Esophagus muscularis mucosa (tissue), 4 donors: ENCODE measurements around the gene HDAC4.

ENCODE experiments used
- EP300 ChIP-seq: sonication (generic); formaldehyde crosslinking; IDR thresholded peaks from one replicate; pipeline ENCODE4 v1.6.1; 2017; ENCODE audit warnings: antibody characterized with exemption
- POLR2A ChIP-seq: fragments of 450-650 bp; IDR thresholded peaks from one replicate; pipeline ENCODE4 v1.6.1; 2017; ENCODE audit warnings: antibody characterized with exemption, moderate library complexity, mild to moderate bottlenecking, low read depth
- POLR2AphosphoS5 ChIP-seq, 2 donors: sonication (generic); formaldehyde crosslinking; IDR thresholded peaks; one replicate each; pipeline ENCODE4 v1.6.1; 2017; ENCODE audit warnings: antibody characterized with exemption in 2 of 2
- TF ChIP-seq, protein P1 (sequence below), 3 experiments: fragments of 200-600 bp in 2 of 3; fragments of 450-650 bp in 1 of 3; sonication (generic) in 2 of 3; IDR thresholded peaks; one replicate each; pipeline ENCODE4 v1.5.1; 2017 to 2019; ENCODE audit warnings: antibody characterized with exemption in 3 of 3, mild to moderate bottlenecking in 2 of 3, moderate library complexity in 1 of 3

DNA sequence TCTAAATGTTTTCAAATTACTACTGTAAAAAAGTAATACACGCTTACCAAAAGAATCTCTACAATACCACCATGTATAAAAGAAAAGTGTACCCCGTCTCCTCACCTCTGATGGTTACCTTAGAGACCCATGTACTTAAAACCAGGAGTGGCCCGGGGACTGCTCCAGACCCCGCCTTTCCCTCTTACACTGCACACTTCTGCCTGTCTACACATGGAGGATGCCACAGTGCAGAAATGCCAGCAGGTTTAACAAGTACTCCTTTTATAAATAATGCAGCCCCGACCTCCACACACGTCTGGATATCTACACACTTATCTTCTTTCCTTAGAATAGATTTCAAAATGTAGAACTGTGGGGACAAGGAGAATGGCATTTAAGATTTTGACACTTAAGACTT lies 5.3 kb downstream of the HDAC4 start:
- TF ChIP-seq, protein P1, sequence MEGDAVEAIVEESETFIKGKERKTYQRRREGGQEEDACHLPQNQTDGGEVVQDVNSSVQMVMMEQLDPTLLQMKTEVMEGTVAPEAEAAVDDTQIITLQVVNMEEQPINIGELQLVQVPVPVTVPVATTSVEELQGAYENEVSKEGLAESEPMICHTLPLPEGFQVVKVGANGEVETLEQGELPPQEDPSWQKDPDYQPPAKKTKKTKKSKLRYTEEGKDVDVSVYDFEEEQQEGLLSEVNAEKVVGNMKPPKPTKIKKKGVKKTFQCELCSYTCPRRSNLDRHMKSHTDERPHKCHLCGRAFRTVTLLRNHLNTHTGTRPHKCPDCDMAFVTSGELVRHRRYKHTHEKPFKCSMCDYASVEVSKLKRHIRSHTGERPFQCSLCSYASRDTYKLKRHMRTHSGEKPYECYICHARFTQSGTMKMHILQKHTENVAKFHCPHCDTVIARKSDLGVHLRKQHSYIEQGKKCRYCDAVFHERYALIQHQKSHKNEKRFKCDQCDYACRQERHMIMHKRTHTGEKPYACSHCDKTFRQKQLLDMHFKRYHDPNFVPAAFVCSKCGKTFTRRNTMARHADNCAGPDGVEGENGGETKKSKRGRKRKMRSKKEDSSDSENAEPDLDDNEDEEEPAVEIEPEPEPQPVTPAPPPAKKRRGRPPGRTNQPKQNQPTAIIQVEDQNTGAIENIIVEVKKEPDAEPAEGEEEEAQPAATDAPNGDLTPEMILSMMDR (IDR thresholded peaks at IDR 0.05), result no peak
- TF ChIP-seq EP300 (no peak), POLR2AphosphoS5 (IDR thresholded peaks at IDR 0.05) (no peak), POLR2A (no peak)
